Stimulated activated CD4-positive, alpha-beta T cell treated with anti-CD3 and anti-CD28 coated beads, Interleukin-2, amount 100 ng/mL, for 24 hours (primary cell): ENCODE measurements around the gene TBXAS1.
"Not testable (repeated sequence)": the region's sequence is repeated elsewhere in the genome, so short reads cannot be mapped to it uniquely, and the experiment has no call there.

Experiments
- DNase-seq, 2 donors: peaks; one replicate each; pipeline ENCODE4 v3.0.0-alpha.2; 2020

TBXAS1 gene

GRCh38 chr7:139893999-139894398, 64.9 kb downstream of the TBXAS1 start:
- DNase-seq, result no peak

- no peak for DNase-seq
Observed at GRCh38 chr7:139895141-139895829, 66.2 kb downstream of the TBXAS1 start.

- no peak for DNase-seq
Observed at GRCh38 chr7:139896288-139896687, 67.2 kb downstream of the TBXAS1 start.

- DNase-seq, result no peak
Observed at GRCh38 chr7:139896831-139897230, 67.8 kb downstream of the TBXAS1 start.

- DNase-seq, result no peak
Observed at GRCh38 chr7:139897422-139898090, 68.5 kb downstream of the TBXAS1 start.

- DNase-seq, result no peak
Observed at GRCh38 chr7:139898483-139898882, 69.4 kb downstream of the TBXAS1 start.

GRCh38 chr7:139899328-139899955, 70.4 kb downstream of the TBXAS1 start:
- no peak for DNase-seq

- no peak for DNase-seq
Observed at GRCh38 chr7:139900326-139900725, 71.3 kb downstream of the TBXAS1 start.

GRCh38 chr7:139901056-139901795, 72.2 kb downstream of the TBXAS1 start:
- DNase-seq, result no peak

GRCh38 chr7:139901901-139902300, 72.8 kb downstream of the TBXAS1 start:
- DNase-seq, result no peak

- no peak for DNase-seq
Observed at GRCh38 chr7:139902436-139903102, 73.5 kb downstream of the TBXAS1 start.

- DNase-seq, result not testable (repeated sequence)
Observed at GRCh38 chr7:139903103-139903477, 74.0 kb downstream of the TBXAS1 start.

- no peak for DNase-seq
Observed at GRCh38 chr7:139906879-139907278, 77.8 kb downstream of the TBXAS1 start.

- no peak for DNase-seq
Observed at GRCh38 chr7:139908792-139909191, 79.7 kb downstream of the TBXAS1 start.

GRCh38 chr7:139909379-139910050, 80.5 kb downstream of the TBXAS1 start:
- no peak for DNase-seq

GRCh38 chr7:139913021-139913844, 84.2 kb downstream of the TBXAS1 start:
- DNase-seq, result no peak

GRCh38 chr7:139913845-139914135, 84.7 kb downstream of the TBXAS1 start:
- DNase-seq, result no peak

GRCh38 chr7:139914306-139915267, 85.5 kb downstream of the TBXAS1 start:
- no peak for DNase-seq

GRCh38 chr7:139915268-139915863, 86.3 kb downstream of the TBXAS1 start:
- no peak for DNase-seq
